Mesendoderm (in vitro differentiated cells): ENCODE results near the gene SP110.
"Not testable (repeated sequence)": the region's sequence is repeated elsewhere in the genome, so short reads cannot be mapped to it uniquely, and the experiment has no call there.

ENCODE experiments used
- DNase-seq: peaks from one replicate; pipeline ENCODE4 v3.0.0; 2013
- H2AK5ac ChIP-seq: 2 replicates; pipeline ENCODE4 v1.6.1; 2013; ENCODE audit warnings: low read length, inconsistent platforms
- H2BK120ac ChIP-seq: 2 replicates; pipeline ENCODE4 v1.6.1; 2013; ENCODE audit warnings: low read depth, mild to moderate bottlenecking, low read length, moderate library complexity, mixed read lengths
- H2BK15ac ChIP-seq: replicated peaks from 2 replicates; pipeline ENCODE4 v1.6.1; 2013; ENCODE audit warnings: low read depth, mild to moderate bottlenecking, moderate library complexity
- H2BK5ac ChIP-seq: 2 replicates; pipeline ENCODE4 v1.6.1; 2013; ENCODE audit warnings: low read length, inconsistent platforms
- H3K18ac ChIP-seq: 2 replicates; pipeline ENCODE4 v1.6.1; 2013; ENCODE audit warnings: mild to moderate bottlenecking, low read length, mixed read lengths
- H3K23ac ChIP-seq: one replicate; pipeline ENCODE4 v1.6.1; 2013; ENCODE audit warnings: low read length
- H3K27ac ChIP-seq: 2 replicates; pipeline ENCODE4 v1.5.1; 2013; ENCODE audit warnings: low read depth, mild to moderate bottlenecking, inconsistent platforms, low read length, moderate library complexity
- H3K27me3 ChIP-seq: 2 replicates; pipeline ENCODE4 v1.6.1; 2013; ENCODE audit warnings: low read length, control low read depth, mild to moderate bottlenecking, inconsistent platforms; ENCODE audit not compliant: insufficient read depth, poor library complexity
- H3K36me3 ChIP-seq: 2 replicates; pipeline ENCODE4 v1.6.1; 2013; ENCODE audit warnings: low read length, inconsistent platforms; ENCODE audit not compliant: control insufficient read depth, insufficient read depth
- H3K4ac ChIP-seq: one replicate; pipeline ENCODE4 v1.6.1; 2013; ENCODE audit warnings: low read depth, mild to moderate bottlenecking, low read length, moderate library complexity
- H3K4me1 ChIP-seq: 2 replicates; pipeline ENCODE4 v1.6.1; 2013; ENCODE audit warnings: low read depth, low read length, inconsistent platforms; ENCODE audit not compliant: control insufficient read depth
- H3K4me2 ChIP-seq: 2 replicates; pipeline ENCODE4 v1.6.1; 2013; ENCODE audit warnings: low read length
- H3K4me3 ChIP-seq: 2 replicates; pipeline ENCODE4 v1.5.1; 2013; ENCODE audit warnings: mild to moderate bottlenecking, low read length
- H3K56ac ChIP-seq: one replicate; pipeline ENCODE4 v1.6.1; 2013; ENCODE audit warnings: low read length
- H3K79me1 ChIP-seq: 2 replicates; pipeline ENCODE4 v1.6.1; 2013; ENCODE audit warnings: low read length, inconsistent platforms
- H3K79me2 ChIP-seq: 2 replicates; pipeline ENCODE4 v1.6.1; 2013; ENCODE audit warnings: mild to moderate bottlenecking, low read length; ENCODE audit not compliant: control insufficient read depth, insufficient read depth
- H3K9ac ChIP-seq: 2 replicates; pipeline ENCODE4 v1.6.1; 2013; ENCODE audit warnings: low read length, inconsistent platforms
- H4K5ac ChIP-seq: one replicate; pipeline ENCODE4 v1.6.1; 2013; ENCODE audit warnings: low read length
- H4K8ac ChIP-seq: one replicate; pipeline ENCODE4 v1.6.1; 2013; ENCODE audit warnings: low read depth, mild to moderate bottlenecking, control low read depth, low read length, moderate library complexity
- WGBS: extraction: QIAGEN DNeasy Blood & Tissue Kit; methylation state at CpG from one replicate; pipeline ENCODE4 v1.1.7; 2013; ENCODE audit warnings: low lambda C conversion rate, missing lambda C conversion rate; ENCODE audit not compliant: insufficient coverage; ENCODE audit errors: extremely low coverage; 5-methylcytosine and 5-hydroxymethylcytosine counted together

SP110 gene

GRCh38 chr2:230264945-230265344, 45.2 kb upstream of the SP110 start:
- not testable (repeated sequence) for H3K4me3 ChIP-seq, H3K23ac ChIP-seq, H2BK120ac ChIP-seq, H3K27me3 ChIP-seq, H4K5ac ChIP-seq, H3K79me1 ChIP-seq, H3K9ac ChIP-seq, H3K36me3 ChIP-seq, H3K56ac ChIP-seq, H3K79me2 ChIP-seq, H3K4ac ChIP-seq, H3K18ac ChIP-seq, H3K4me2 ChIP-seq, H2BK15ac ChIP-seq, H3K27ac ChIP-seq, H3K4me1 ChIP-seq, H2BK5ac ChIP-seq, H2AK5ac ChIP-seq, H4K8ac ChIP-seq
- peak; percentile 73 for DNase-seq
- WGBS = no CpG with 5 or more reads among the region's 4 CpGs

DNA sequence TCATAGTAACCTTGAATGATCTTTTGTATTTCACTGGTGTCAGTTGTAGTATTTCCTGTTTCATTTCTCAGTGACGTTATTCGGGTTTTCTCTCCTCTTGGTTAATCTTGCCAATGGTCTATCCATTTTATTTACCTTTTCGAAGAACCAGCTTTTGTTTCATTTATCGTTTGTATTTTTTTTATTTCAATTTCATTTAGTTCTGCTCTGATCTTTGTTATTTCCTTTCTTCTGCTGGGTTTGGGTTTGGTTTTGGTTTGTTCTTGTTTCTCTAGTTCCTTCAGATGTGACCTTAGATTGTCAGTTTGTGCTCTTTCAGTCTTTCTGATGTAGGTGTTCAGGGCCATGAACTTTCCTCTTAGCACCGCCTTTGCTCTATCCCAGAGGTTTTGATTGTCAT, 42.5 kb upstream of the SP110 start:
- Histone ChIP-seq H3K27ac (no peak overlapping the region), H3K4ac (no peak overlapping the region), H2BK120ac (no peak overlapping the region), H3K79me2 (no peaks in the 10 kb centered on the region), H3K56ac (no peak overlapping the region), H4K5ac (no peak overlapping the region), H3K79me1 (no peaks in the 10 kb centered on the region), H3K23ac (no peak overlapping the region), H4K8ac (no peak overlapping the region), H3K36me3 (no peaks in the 10 kb centered on the region), H3K9ac (no peak overlapping the region), H3K4me2 (no peak overlapping the region), H2BK5ac (no peak overlapping the region), H3K27me3 (no peaks in the 10 kb centered on the region), H3K4me3 (no peak overlapping the region), H2AK5ac (no peak overlapping the region), H3K18ac (no peak overlapping the region), H3K4me1 (no peaks in the 10 kb centered on the region), H2BK15ac (no peak overlapping the region)
- no peak for DNase-seq
- WGBS = no CpG with 5 or more reads among the region's 5 CpGs

DNA sequence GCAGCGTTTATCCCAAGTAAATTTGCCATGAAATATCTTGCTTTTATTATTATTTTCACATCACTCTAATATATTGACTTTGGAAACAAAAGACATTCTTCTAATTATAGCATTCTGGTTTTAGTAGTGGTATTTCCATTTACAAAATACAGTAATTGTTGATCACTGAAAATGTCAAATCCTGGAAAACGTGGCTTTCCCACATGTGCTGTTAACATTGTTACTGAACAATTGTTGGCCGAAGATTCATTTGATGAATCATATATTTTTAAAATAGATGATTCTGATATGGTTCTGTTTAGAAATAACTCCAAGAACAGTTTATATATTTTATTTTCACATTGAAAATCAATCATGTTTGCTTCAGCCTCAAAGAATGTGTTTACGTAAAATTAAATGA, 38.7 kb upstream of the SP110 start:
- Histone ChIP-seq H3K18ac (no peak overlapping the region), H3K27ac (no peak overlapping the region), H2BK120ac (no peak overlapping the region), H2BK5ac (no peak overlapping the region), H3K4me2 (no peak overlapping the region), H4K5ac (no peak overlapping the region), H3K4me1 (no peaks in the 10 kb centered on the region), H3K36me3 (no peaks in the 10 kb centered on the region), H3K23ac (no peak overlapping the region), H2BK15ac (no peak overlapping the region), H4K8ac (no peak overlapping the region), H3K4ac (no peak overlapping the region), H2AK5ac (no peak overlapping the region), H3K9ac (no peak overlapping the region), H3K56ac (no peak overlapping the region), H3K79me1 (no peaks in the 10 kb centered on the region), H3K27me3 (no peaks in the 10 kb centered on the region), H3K79me2 (no peaks in the 10 kb centered on the region), H3K4me3 (no peak overlapping the region)
- no CpG with 5 or more reads among the region's 4 CpGs for WGBS
- DNase-seq = no peak

GRCh38 chr2:230256733-230257332, 37.0 kb upstream of the SP110 start:
- Histone ChIP-seq H2BK120ac (no peak overlapping the region), H4K8ac (no peak overlapping the region), H3K36me3 (no peaks in the 10 kb centered on the region), H3K4me2 (no peak overlapping the region), H3K4me1 (no peaks in the 10 kb centered on the region), H2BK5ac (no peak overlapping the region), H3K27me3 (no peaks in the 10 kb centered on the region), H3K4ac (no peak overlapping the region), H3K18ac (no peak overlapping the region), H3K9ac (no peak overlapping the region), H3K56ac (no peak overlapping the region), H3K27ac (no peak overlapping the region), H3K23ac (no peak overlapping the region), H2BK15ac (no peak overlapping the region), H3K4me3 (no peak overlapping the region), H3K79me2 (no peaks in the 10 kb centered on the region), H4K5ac (no peak overlapping the region), H2AK5ac (no peak overlapping the region), H3K79me1 (no peaks in the 10 kb centered on the region)
- DNase-seq = no peak
- no CpG with 5 or more reads among the region's 3 CpGs for WGBS

DNA sequence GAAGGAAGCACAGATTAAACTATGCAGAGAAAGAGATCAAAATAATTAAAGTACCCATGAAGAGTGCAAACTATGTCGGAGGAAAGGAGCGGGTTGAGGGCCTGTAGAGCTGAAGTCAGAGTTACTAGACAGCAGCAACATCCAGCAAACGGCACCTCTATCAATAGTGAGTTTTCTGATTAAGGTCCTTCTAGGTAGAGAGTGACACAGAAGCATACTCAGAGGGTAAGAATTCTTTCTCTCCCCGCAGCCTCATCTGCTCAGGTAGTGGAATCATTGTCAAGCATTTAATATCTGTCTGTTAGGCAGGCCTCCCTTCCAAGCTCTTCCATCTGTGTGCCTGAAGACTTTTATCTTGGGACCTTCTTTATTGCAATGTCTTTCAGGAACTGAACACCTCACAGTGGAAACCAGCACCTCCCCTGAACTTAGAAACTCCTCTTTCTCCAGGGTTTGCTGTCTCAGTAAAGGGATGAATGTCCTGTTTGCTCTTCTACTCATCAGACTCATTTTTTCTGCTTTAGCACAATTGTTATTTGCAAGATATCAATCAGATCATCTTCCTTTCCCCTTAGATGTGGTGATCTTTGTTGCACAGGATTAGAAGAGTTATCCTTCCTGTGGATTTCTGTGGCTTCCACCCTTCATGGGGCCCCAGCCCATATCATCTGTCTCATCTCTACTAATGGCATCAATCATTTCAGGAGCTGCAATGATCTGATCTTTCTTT, 34.5 kb upstream of the SP110 start:
- Histone ChIP-seq H3K4ac (no peak overlapping the region), H3K27ac (no peak overlapping the region), H3K18ac (no peak overlapping the region), H3K9ac (no peak overlapping the region), H2BK120ac (no peak overlapping the region), H4K5ac (no peak overlapping the region), H3K36me3 (no peaks in the 10 kb centered on the region), H2BK15ac (no peak overlapping the region), H2AK5ac (no peak overlapping the region), H2BK5ac (no peak overlapping the region), H3K79me2 (no peaks in the 10 kb centered on the region), H3K56ac (no peak overlapping the region), H4K8ac (no peak overlapping the region), H3K4me3 (no peak overlapping the region), H3K23ac (no peak overlapping the region), H3K79me1 (no peaks in the 10 kb centered on the region), H3K4me2 (no peak overlapping the region), H3K4me1 (no peaks in the 10 kb centered on the region), H3K27me3 (no peaks in the 10 kb centered on the region)
- no peak for DNase-seq
- no CpG with 5 or more reads among the region's 4 CpGs for WGBS

- no peak overlapping the region for H2BK15ac ChIP-seq
- H2BK5ac ChIP-seq = no peak overlapping the region
- no peak overlapping the region for H3K18ac ChIP-seq
- no peak overlapping the region for H2AK5ac ChIP-seq
- no peaks in the 10 kb centered on the region for H3K79me1 ChIP-seq
- H3K79me2 ChIP-seq = no peaks in the 10 kb centered on the region
- DNase-seq = no peak
- H3K36me3 ChIP-seq = no peaks in the 10 kb centered on the region
- no peak overlapping the region for H3K56ac ChIP-seq
- H3K27ac ChIP-seq = no peak overlapping the region
- H3K23ac ChIP-seq = no peak overlapping the region
- H3K27me3 ChIP-seq = no peaks in the 10 kb centered on the region
- H3K4me1 ChIP-seq = no peaks in the 10 kb centered on the region
- H4K5ac ChIP-seq = no peak overlapping the region
- no peak overlapping the region for H3K9ac ChIP-seq
- H3K4me2 ChIP-seq = no peak overlapping the region
- WGBS = no CpG with 5 or more reads among the region's 2 CpGs
- no peak overlapping the region for H3K4me3 ChIP-seq
- no peak overlapping the region for H2BK120ac ChIP-seq
- H3K4ac ChIP-seq = no peak overlapping the region
- no peak overlapping the region for H4K8ac ChIP-seq
These were observed 30.4 kb upstream of the SP110 start for GRCh38 chr2:230250231-230250630.
